Left ventricle myocardium inferior (tissue), 1 donor: ENCODE results near the gene SUB1. TPM values are rescaled to one million over a fixed set of nuclear protein-coding genes. Genes with fewer than 3 reads are reported as not detected.

ENCODE experiments used
- DNase-seq: peaks from one replicate; pipeline ENCODE4 v3.0.0-alpha.2; 2020
- H3K27ac ChIP-seq: fragments of 200-600 bp; replicated peaks from 2 replicates; pipeline ENCODE4 v1.8.0; 2021
- H3K27me3 ChIP-seq: fragments of 200-600 bp; 2 replicates; pipeline ENCODE4 v1.8.0; 2021; ENCODE audit warnings: low read depth
- H3K36me3 ChIP-seq: fragments of 200-600 bp; 2 replicates; pipeline ENCODE4 v1.8.0; 2021
- H3K4me1 ChIP-seq: fragments of 200-600 bp; 2 replicates; pipeline ENCODE4 v1.8.0; 2021
- H3K4me3 ChIP-seq: fragments of 200-600 bp; 2 replicates; pipeline ENCODE4 v1.8.0; 2021; ENCODE audit warnings: mild to moderate bottlenecking, moderate library complexity
- H3K9me3 ChIP-seq: fragments of 200-600 bp; replicated peaks from 2 replicates; pipeline ENCODE4 v1.8.0; 2021
- CTCF ChIP-seq: fragments of 200-600 bp; IDR thresholded peaks from 2 replicates; pipeline ENCODE4 v1.8.0; 2021; ENCODE audit warnings: antibody characterized with exemption, mild to moderate bottlenecking, borderline replicate concordance
- intact Hi-C: fragments of 100-400 bp; cut with micrococcal nuclease; formaldehyde crosslinking; loops from one replicate; pipeline ENCODE4 v1.11.0; 2022
- total RNA-seq: library from RNA; stranded (reverse); fragmentation: NEBNext Ultra II Directional; extraction: Animal tissue kit (Norgen Biotek cat#: 25700); gene quantifications from one replicate; pipeline ENCODE4 v1.2.1, GENCODE V29; 2021
- donor health status: DM: no; HTN: yes; CAD: no; lungs with severe emphysema.

Gene SUB1
- total RNA-seq, 1 donor from 2014 or later = 222 TPM

GRCh38 chr5:32541241-32541640 lies 44.1 kb upstream of the SUB1 start:
- intact Hi-C loops = no loop called here

DNA sequence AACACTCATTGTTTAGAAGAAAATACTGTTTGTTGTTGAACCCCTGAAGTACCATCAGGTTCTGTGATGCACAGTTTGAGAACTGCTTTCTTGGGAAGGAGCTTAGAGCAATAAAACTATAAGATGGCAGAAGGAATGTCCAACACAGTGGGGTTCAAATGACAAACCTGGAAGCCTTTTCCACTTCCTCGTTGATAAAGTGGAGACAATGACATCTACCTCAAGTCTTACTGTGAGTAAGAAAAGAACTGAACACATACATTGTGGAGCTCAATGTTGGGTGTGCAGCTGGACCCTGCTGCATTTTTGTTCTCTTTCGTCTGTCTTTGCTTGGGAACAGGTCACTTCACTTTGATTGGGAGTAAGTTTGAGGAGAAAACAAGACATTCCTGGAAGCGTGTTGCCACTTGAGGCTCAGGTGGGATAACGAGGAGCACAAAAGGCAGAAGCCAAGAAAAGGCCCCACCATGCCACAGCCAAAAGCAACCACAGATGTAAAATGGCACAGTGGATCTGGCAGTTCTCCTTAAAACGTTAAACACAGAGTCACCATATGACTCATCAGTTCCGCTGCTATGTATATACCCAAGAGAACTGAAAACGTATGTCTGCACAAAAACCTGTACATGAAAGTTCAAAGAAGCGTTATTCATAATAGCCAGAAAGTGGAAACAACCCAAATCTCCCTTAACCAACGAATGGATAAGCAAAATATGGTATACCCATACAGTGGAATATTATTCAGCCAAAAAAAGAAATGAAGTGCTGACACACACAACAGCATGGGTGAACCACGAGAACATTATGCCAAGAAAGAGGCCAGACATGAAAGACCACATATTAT lies 42.9 kb upstream of the SUB1 start:
- H3K9me3 ChIP-seq = no peaks in the 10 kb centered on the region
- H3K27ac ChIP-seq = no peak overlapping the region
- H3K27me3 ChIP-seq = no peaks in the 10 kb centered on the region
- H3K4me3 ChIP-seq = no peak overlapping the region
- no peak for DNase-seq
- no peaks in the 10 kb centered on the region for H3K36me3 ChIP-seq
- H3K4me1 ChIP-seq = no peaks in the 10 kb centered on the region
- TF ChIP-seq CTCF = no peak
- intact Hi-C loops = no loop called here

More at GRCh38 chr5:32541241-32541640, 44.1 kb upstream of the SUB1 start:
- Histone ChIP-seq H3K9me3 (no peaks in the 10 kb centered on the region), H3K36me3 (no peaks in the 10 kb centered on the region), H3K4me3 (no peak overlapping the region), H3K27ac (no peak overlapping the region), H3K27me3 (no peaks in the 10 kb centered on the region), H3K4me1 (no peaks in the 10 kb centered on the region)
- no peak for DNase-seq
- no peak for TF ChIP-seq CTCF

DNA sequence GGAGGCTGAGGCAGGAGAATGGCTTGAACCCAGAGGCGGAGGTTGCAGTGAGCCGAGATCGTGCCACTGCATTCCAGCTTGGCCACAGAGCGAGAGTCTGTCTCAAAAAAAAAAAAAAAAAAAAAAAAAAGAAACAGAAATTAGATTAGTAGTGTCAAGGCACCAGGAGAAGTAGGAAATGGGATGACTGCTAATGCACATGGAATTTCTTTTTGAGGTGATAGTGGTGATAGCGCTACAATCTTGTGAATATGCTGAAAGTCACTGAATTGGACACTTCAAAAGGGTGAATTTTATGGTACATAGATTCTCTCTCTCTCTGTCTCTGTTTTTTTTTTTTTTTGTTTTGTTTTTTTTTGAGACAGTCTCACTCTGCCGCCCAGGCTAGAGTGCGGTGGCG lies 42.1 kb upstream of the SUB1 start:
- DNase-seq = no peak
- TF ChIP-seq CTCF = no peak

GRCh38 chr5:32545102-32545800 lies 40.1 kb upstream of the SUB1 start:
- DNase-seq = no peak
- H3K36me3 ChIP-seq = no peaks in the 10 kb centered on the region
- no peak for TF ChIP-seq CTCF

More for the DNA sequence above, 42.1 kb upstream of the SUB1 start:
- H3K27ac ChIP-seq = no peak overlapping the region
- H3K9me3 ChIP-seq = no peaks in the 10 kb centered on the region
- no peak overlapping the region for H3K4me3 ChIP-seq
- no peaks in the 10 kb centered on the region for H3K36me3 ChIP-seq
- no peaks in the 10 kb centered on the region for H3K4me1 ChIP-seq
- intact Hi-C loops = no loop called here
- H3K27me3 ChIP-seq = no peaks in the 10 kb centered on the region

DNA sequence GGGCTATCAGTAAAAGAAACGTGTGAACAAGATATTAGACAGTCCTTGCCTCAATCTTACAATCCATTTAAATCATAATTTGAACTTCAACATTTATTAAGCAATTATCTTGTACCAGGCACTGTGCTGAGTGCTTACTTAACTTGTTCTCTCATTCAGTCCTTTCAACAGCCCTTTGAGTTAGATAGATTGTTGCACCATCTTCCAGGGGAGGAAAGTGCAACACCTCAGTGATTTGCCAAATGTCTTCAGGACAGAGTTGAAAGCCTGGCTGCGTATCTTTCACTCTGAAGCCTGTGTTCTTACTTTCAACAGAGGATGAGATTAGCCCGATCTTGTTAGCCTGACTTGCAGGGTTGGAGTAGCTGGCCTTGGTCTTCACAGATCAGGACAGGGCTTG lies 34.2 kb upstream of the SUB1 start:
- no peaks in the 10 kb centered on the region for H3K9me3 ChIP-seq
- H3K36me3 ChIP-seq = no peaks in the 10 kb centered on the region
- DNase-seq = no peak
- no peaks in the 10 kb centered on the region for H3K4me1 ChIP-seq
- H3K27ac ChIP-seq = no peak overlapping the region
- TF ChIP-seq CTCF = no peak
- H3K4me3 ChIP-seq = no peak overlapping the region
- intact Hi-C loops = no loop called here
- no peaks in the 10 kb centered on the region for H3K27me3 ChIP-seq

More at GRCh38 chr5:32545102-32545800, 40.1 kb upstream of the SUB1 start:
- H3K4me1 ChIP-seq = no peaks in the 10 kb centered on the region
- no peak overlapping the region for H3K27ac ChIP-seq
- intact Hi-C loops = no loop called here
- H3K9me3 ChIP-seq = no peaks in the 10 kb centered on the region
- no peak overlapping the region for H3K4me3 ChIP-seq
- no peaks in the 10 kb centered on the region for H3K27me3 ChIP-seq
